GM18517 (cell line): Measurements from ENCODE around the gene SLX9.
"Not testable (repeated sequence)": the region's sequence is repeated elsewhere in the genome, so short reads cannot be mapped to it uniquely, and the experiment has no call there.

Source experiments
- ATAC-seq: cut with Tn5 transposase; IDR thresholded peaks from one replicate; pipeline ENCODE4 v1.9.1; 2021; ENCODE audit warnings: mild to moderate bottlenecking, moderate library complexity; ENCODE audit not compliant: unreplicated experiment

SLX9 gene

GRCh38 chr21:44902268-44903049 lies 37.4 kb upstream of the SLX9 start:
- no peak for ATAC-seq

DNA sequence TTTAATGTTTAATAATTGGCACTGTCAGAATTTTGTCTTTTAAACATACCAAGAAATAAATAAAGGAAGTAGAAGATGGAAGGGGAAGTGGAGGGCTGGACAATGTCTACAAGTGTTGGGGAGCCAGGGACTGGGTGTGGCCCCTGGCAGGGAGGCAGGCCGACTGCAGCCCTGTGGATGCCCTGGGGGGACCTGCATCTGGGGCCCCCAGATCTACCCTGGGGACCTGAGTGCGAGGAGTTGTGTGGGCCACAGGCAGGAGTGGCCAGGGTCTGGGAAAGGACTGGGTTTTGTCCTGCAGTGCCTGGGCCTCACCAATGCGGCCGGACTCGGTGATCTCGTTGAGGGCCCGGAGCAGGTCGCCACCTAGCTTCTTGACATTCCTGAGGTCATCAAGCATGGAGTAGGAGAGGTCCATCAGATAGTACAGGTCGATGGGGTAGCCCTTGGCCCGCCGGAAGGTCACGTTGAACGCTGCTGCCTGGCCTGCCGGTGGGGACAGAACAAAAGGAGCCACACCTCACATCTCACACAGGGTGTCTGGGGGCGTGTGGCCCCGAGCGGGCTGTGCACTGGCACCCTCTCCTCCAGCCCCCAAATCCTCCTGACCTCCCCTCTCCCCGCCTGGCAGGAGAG lies 36.7 kb upstream of the SLX9 start:
- ATAC-seq: no peak

DNA sequence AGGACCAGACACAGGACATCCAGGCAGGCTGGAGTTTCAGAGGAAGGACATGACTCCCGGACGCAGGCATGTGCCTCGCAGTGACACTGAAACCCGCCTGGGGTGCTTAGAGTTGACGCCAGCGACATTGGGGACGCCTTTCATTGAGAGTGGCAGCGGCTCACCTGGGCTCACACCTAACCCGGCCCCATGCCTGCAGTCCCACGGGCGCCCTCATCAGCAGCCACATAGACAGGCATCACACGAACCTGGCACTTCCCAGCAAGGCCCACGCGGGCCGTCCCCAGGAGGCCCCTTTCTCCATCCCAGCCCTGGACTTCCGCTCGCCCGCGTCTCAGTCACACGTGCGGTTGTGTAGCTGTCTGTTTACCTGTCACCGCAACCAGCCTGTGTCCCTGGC lies 36.1 kb upstream of the SLX9 start:
- no peak for ATAC-seq

DNA sequence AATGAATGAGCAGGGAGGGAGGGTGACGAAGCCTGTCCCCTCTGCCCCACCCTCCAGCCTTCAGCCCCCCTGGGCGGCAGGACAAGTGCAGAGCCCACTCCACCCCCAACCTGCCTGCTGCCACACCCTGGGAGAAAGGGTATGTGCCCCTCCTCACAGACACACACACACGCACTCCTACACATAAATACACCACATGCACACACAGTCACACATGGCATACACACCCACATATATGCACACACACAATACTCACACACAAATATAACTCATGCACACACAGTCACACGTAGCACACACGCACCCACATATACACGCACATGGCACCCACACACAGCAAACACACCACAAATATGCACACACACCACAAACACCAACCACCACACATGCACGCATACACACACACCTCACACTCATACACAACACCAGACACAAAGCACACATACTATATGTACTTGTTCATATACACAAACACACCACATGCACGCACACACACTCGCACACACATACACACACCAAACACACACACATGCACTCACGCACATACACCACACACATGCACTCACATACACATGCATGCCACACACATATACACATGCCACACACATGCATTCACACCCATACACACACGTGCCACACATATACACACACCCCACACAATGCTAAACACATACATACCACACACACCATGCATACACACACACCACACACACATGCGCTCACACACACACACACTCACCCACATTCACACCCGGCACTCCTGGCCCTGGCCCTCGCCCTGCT lies 35.5 kb upstream of the SLX9 start:
- no peak for ATAC-seq

GRCh38 chr21:44905016-44905727 lies 34.7 kb upstream of the SLX9 start:
- ATAC-seq: no peak

GRCh38 chr21:44905728-44906090 lies 34.1 kb upstream of the SLX9 start:
- ATAC-seq: no peak

GRCh38 chr21:44907225-44907965 lies 32.4 kb upstream of the SLX9 start:
- no peak for ATAC-seq

GRCh38 chr21:44907966-44908895 lies 31.6 kb upstream of the SLX9 start:
- no peak for ATAC-seq

GRCh38 chr21:44908908-44909307 lies 30.9 kb upstream of the SLX9 start:
- ATAC-seq: no peak

DNA sequence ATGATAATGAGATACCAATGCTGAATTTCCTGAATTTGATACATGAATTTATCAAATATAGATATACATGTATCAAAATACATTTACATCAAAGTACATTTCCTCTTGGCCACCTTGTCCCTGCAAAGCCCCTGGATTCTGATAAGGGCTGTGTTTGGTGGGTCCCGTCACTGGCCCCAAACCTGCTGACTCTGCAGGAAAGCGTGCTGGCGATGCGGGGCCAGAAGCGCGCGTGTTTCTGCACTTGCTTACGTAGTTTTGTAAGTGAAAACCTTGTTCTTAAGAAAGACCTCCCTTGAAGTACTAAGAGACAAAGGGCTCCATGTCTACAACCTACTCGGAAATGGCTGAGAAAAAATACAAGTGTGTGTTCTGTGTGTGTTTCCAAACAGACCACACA lies 30.1 kb upstream of the SLX9 start:
- ATAC-seq: no peak

- ATAC-seq: no peak
Measured at GRCh38 chr21:44910229-44911067, 29.4 kb upstream of the SLX9 start.

- ATAC-seq: no peak
Measured at GRCh38 chr21:44911068-44911383, 28.8 kb upstream of the SLX9 start.

GRCh38 chr21:44911384-44912157 lies 28.3 kb upstream of the SLX9 start:
- ATAC-seq: no peak

DNA sequence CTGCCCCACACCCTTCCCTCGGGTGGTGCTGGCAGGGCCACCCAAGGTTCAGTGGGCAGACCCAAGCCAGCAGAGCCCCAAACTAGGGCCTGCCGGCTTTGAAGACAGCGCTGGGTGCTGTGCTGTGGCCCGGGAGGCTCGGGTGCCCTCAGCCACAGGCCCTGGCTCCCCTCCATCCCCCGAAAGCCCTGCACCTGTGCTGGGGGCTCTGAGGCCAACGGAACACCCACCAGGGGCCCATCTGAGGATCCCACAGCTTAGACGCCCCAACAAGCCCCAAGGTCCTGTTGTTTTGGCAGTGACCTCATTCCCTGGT lies 27.7 kb upstream of the SLX9 start:
- no peak for ATAC-seq

DNA sequence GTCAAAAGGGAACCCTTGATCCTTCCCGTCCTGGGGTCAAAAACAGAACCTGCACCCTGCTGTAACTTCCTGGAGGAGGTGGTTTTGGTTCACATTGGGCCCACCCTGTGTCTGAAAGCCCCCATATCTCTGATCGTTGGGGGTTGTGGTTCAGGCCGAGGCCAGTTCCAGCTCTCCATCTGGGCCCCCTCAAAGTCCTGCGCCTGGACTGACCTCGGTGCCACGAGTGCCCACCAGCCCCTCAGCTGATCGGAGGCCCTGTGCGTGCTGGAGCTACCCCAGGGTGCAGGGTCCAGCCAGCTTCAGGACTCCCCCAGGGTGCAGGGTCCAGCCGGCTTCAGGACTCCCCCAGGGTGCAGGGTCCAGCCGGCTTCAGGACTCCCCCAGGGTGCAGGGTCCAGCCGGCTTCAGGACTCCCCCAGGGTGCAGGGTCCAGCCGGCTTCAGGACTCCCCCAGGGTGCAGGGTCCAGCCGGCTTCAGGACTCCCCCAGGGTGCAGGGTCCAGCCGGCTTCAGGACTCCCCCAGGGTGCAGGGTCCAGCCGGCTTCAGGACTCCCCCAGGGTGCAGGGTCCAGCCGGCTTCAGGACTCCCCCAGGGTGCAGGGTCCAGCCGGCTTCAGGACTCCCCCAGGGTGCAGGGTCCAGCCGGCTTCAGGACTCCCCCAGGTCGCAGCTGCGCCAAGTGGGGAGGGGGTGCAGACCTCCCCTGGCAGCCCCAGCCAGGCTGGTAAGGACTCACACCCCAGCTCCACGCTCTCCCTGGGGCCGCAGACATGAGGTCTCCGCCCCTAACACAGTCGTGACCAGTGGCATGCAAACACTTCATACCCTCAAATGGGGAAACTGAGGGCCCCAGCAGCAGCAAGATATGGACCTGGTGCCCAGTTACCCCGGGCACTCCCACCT lies 27.1 kb upstream of the SLX9 start:
- ATAC-seq: not testable (repeated sequence)

DNA sequence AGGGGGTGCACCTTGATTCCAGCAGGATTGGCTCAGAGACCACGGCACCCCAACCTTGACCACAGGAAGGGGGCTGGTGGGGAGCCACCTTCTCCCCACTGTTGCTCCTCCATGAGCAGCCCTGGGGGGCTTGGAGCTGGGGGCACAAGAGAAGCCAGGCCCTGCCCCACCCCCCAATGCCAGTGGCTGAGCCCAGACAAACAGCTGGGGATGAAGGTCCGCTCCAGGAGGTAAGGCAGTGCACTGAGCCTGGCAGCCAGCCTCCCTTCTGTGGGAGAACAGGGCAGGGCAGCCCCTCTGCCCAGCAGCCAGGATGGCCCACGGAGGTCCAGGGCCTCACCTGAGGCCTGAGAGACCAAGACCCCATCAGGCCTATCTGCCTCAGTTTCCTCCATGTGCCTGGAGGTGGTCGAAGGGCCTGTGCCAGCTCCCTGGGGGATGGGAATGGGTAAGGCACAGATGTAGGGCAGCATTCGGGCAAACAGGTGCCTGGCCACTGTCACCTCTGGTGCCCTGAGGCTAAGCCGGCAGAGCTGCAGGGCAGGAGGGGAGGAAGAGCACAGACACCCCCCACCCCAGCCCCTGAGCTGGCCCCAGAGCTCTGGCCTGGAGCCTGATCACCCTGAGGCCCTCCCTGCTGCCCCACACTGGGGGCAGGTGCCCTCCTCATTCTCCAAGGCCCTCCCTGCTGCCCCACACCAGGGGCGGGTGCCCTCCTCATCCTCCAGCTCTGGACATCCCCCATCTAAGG lies 26.2 kb upstream of the SLX9 start:
- no peak for ATAC-seq
